GM21360 (cell line): ENCODE data around the gene DIAPH3.

Source experiments
- ATAC-seq: cut with Tn5 transposase; IDR thresholded peaks from one replicate; pipeline ENCODE4 v1.9.1; 2021; ENCODE audit warnings: mild to moderate bottlenecking, moderate library complexity; ENCODE audit not compliant: unreplicated experiment

The DIAPH3 gene

DNA sequence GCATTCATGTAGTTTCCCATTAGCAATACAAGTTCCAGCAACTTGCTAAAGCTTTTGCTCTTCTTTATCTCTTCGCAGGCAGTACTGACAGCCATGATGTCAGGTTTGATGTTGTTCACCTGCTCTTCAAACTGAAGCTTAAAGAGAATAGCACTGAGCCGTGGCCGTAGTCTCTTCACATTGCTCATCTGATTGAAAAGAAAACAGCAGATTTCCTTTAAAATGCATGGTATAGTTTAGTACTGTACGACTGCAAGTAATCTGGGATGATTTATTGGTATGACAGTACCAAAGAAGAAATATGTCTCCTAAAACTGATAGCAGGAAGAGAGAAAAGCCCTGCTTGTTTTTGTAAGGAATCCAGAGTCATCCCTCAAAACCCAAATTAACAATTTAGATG lies 284.4 kb downstream of the DIAPH3 start:
- ATAC-seq, result no peak

DNA sequence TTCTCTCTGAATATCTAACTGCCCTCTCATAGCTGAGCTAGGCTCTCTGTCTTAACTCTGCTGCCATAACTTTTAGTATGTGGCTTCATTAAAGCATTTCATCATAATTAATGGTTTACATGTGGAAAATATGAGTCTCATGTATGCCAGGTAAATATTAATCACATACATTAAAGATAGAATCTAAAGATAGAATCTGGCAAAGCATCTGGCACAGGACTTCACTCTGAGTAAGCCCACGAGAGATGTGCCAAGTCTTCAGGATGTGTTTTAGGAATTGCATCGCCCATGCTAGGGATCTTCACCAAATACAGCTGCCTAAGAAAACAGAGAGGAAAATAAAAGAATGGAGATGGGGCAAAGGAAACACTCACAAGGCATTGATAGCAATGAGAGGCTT lies 285.8 kb downstream of the DIAPH3 start:
- ATAC-seq, result no peak

GRCh38 chr13:59874973-59875372 lies 288.8 kb downstream of the DIAPH3 start:
- no peak for ATAC-seq

- no peak for ATAC-seq
Measured at GRCh38 chr13:59873856-59874255, 289.9 kb downstream of the DIAPH3 start.

GRCh38 chr13:59873309-59873708 lies 290.4 kb downstream of the DIAPH3 start:
- ATAC-seq, result no peak

DNA sequence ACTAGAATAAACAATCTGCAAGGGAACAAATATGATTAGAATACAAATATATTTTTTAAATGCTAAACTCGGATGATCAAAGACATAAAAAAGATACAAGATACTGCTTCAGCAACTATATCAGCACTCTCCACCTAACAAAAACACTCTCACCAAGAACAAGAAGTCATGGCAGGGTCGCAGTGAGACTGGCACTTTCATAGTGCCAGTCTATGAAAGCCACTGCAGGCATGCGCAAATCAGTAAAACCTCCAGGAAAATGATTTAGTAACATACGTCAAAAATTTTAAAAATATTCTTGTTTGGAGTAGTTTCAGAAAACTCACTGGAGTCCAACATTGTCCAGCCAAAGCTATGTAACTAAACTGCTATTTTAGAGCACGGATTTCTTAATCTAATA lies 295.9 kb downstream of the DIAPH3 start:
- ATAC-seq, result no peak

DNA sequence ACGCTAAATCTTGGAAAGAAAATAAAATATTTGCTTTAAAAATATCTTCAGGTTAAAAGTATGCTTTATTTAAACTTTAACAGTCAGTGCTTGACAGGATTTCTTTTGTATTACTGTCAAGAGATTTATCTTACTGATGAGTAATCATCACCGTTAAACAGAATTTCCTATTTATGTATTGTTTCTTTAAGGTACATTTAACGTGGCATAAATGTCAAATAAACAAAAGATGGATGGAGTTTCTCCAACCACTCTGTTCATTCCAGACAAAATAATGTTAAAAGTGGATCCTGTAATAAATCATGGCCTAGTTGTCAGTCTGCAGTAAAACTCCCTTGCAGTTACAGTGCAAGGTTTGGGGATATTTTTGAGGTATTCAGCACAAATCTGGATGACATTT lies 298.3 kb downstream of the DIAPH3 start:
- ATAC-seq, result no peak

DNA sequence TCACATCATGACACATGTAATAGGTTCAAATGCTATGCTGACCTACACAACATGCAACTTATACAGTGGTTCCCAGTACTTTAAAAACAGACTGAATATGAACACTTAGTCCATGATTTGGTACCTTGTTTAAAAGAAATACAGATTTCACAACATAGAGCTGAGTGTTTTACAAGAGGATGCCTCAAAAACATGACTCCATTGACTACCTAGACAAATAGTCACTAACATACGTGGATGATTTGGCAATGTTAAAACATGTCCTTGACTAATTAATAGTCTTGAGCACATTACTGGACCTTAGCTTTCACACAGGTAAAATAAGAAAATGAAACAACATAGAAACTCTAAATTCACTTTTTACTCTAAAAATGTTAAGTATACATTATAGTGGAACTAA lies 300.1 kb downstream of the DIAPH3 start:
- ATAC-seq, result no peak

- no peak for ATAC-seq
Measured at GRCh38 chr13:59861676-59862075, 302.1 kb downstream of the DIAPH3 start.

DNA sequence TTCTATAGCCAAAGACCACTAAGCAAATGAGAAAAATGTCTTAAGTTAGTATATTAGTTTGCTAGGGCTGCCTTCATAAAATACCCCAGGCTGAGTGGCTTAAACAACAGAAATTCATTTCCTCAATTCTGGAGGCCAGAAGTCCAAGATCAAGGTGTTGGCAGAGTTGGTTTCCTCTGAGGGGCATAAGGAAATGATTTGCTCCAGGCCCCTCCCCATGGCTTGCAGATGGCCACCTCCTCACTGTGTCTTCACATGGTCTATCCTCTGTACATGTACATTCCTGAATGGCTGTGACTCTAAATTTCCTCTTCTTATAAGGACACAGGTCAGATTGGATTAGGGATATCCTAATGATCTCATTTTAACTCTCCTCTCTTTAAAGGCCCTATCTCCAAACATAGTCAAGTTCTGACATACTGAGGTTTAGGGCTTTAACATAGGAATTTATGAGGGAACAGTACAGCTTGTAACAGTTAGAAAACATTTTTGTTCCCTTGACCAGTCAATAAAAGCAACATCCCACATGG lies 307.4 kb downstream of the DIAPH3 start:
- ATAC-seq, result no peak

DNA sequence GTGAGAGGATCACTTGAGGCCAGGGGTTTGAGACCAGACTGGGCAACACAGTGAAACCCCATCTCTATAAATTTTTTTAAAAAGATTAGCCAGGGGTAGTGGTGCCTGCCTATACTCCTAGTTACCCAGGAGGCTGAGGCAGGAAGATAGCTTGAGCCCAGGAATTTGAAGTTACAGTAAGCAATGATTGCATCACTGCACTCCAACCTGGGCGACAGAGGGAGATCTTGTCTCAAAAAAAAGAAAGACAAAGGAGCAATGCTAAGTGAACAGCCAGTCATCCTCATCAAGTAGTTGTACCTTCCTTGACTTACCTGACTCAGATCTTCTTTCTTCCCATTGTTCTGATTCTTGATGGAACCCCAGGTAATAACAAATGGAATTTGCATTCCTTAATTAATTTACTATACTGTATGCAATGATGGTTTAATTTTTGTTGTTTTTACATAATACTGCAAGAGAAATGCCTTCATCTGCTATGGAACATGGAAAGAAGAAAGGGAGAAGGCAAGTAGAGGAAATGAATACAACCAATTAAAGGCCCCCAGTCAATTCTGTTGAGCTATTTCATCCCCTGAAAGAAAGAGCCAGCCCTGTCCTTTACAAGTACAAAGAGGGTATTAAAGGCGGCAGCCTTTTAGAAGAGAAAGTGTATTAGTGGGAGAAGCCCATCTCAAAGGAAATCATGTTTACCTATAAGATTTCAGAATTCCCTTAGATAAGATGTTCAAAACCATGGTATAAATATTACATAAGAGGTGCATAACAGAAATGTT lies 316.7 kb downstream of the DIAPH3 start:
- no peak for ATAC-seq

DNA sequence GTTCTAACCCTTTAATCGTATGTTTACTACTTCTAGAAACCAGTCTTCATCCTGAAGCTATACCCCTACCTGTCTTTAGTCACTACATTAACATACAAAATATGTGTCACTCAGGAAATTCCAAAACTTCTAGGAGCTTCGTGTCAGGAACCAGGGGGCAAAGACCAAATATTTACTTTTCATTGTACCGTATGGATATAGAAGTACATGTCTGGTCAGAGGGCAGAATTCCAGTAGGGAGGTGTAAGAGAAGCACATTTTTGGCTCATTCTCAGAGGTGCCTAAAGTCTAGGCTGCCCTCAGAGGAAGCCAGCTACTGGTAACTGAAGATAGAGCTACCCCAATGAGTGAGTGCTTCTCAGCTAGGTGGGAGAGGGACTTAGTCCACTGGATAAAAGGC lies 320.7 kb downstream of the DIAPH3 start:
- ATAC-seq, result no peak

DNA sequence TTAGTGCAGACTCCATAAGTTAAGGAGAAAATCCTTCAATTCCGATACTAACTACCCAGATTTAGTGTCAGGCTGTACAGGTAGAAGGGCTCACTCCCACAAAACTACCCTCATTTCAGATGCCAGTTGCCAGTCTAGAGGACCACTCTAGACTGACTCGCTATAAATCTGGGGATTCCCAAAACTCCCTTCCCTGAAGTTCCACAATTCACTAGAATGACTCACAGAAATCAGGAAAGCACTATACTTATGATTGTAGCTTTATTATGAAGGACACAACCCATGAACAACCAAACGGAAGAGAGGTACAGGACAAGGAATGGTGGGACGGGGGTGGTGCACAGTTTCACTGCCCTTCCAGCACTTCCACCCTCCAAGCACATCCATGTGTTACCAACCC lies 321.2 kb downstream of the DIAPH3 start:
- no peak for ATAC-seq

- no peak for ATAC-seq
Measured at GRCh38 chr13:59839186-59839585, 324.5 kb downstream of the DIAPH3 start.

DNA sequence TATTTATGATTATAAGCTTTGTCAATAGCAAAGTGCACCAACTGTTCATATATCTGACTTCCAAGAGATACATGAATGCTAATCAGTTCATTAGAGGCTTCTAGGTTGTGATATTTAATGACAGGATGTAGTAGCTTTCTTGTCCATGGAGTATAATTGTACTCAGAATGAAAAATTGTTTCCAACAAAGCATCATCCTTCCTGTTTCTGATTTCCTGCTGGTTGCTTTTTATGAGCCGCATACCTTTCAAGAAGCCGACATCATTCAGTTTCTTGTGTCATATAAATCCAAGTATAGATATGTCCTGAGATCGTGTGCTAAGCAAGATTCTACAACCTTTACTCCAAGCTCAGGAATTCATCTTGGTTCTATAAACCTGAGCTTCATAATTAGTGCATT lies 326.6 kb downstream of the DIAPH3 start:
- no peak for ATAC-seq

DNA sequence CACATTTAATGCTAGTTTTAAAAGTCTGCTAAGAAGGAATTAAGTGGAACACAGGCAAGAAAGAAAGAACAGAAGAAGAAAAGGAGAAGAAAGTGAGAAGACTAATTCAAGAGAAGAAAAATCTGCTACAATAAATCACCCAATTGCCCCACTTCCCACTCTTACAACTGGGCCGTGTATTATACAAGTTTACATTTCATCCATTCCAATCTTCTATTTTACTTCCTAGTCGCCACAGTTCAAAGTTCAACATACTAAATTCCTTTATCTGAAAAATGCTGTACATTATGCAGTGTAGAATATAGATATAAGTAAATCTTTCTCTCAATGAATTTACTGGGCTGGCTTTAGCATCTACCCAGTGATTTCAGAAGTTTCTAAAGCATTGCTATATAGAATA lies 328.2 kb downstream of the DIAPH3 start:
- no peak for ATAC-seq

DNA sequence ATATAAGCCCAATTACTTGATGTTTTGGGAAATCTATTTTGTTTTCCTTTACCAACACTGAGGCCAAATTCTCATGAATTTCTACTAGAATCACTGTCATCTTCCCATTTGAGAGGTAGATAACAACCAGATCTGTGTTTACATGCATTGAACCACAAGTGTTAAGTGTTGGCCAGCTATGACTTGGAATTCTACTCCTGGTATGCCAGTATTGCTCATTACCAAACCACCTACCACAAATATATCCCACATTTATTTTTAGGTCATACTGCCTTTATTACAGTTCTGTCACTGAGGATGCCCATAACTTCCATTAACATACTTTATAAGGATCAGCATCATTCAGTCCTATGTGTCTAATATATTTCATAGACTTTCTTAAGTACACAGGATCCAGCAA lies 328.9 kb downstream of the DIAPH3 start:
- no peak for ATAC-seq

GRCh38 chr13:59829690-59830089 lies 334.0 kb downstream of the DIAPH3 start:
- no peak for ATAC-seq

DNA sequence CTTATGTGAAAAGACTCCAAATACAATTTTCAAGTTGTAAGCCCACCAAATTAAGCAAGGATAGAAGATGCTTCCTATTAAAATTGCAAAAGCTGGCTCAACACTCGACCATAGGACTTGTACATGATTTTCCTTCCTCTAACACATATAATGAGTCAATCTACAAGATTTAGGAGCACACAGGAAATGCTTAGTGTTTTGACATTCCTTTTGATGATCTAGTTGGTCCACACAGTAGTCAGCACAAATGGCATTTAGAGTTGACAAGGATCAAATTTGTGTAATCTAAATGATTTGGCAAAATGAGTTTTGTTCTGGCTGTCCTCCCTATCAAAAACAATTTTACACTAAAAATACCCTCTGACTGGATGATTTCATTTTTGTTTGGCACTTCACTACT lies 340.2 kb downstream of the DIAPH3 start:
- ATAC-seq, result no peak

- ATAC-seq, result no peak
Measured at GRCh38 chr13:59809564-59809963, 354.2 kb downstream of the DIAPH3 start.

- no peak for ATAC-seq
Measured at GRCh38 chr13:59806801-59807200, 356.9 kb downstream of the DIAPH3 start.

DNA sequence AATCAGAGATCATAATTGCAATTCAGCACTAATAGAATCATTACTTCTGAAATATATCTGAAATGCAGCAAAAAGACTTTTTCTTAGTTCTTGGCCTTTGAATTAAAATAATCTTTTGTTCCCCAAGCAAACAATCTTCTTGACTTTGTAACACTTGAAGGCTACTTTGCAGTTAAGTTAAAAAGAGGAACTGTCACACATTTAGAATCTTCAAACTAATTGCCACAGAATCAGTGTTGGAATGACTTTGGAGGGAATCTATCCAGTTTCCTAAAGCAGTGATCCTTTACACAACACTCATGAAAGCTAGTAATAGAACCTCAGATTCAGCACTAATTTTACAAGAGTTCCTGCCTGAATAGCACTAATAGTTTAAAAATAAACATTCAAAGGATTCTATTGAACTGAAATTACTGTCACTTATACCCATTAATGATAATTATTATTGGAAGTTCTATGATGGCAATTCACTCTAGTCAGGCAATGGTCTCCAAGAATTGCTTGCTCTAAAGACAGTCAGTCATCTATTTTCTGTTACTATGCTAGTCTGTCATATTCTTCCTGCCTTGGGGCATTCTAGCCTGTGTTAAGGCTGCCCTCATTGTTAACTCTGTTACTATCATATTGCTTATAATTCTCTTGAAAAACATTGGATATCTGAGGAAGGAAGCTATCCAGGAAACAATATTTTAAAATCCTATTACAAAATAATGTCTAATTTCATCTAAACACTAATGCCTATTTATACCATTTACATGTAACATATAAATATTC lies 362.4 kb downstream of the DIAPH3 start:
- ATAC-seq, result no peak
